ENCODE measurements around the gene RAP1GAP.

Gene RAP1GAP

GRCh38 chr1:21669258-21670058, at the start of gene RAP1GAP:
TSS of gene RAP1GAP (minus strand) at chr1:21669357. CDS start at chr1:21620032, 49,325 bp downstream.
- DNase-seq (ENCODE audit: low read depth): no peak
- no peak for TF ChIP-seq CTCF (IDR thresholded peaks at IDR 0.05; ENCODE audit: low read depth, low read length, missing control alignments)
- no peak within 1 kb of the TSS for H3K4me3 ChIP-seq (ENCODE audit: low read depth, low read length)

DNA sequence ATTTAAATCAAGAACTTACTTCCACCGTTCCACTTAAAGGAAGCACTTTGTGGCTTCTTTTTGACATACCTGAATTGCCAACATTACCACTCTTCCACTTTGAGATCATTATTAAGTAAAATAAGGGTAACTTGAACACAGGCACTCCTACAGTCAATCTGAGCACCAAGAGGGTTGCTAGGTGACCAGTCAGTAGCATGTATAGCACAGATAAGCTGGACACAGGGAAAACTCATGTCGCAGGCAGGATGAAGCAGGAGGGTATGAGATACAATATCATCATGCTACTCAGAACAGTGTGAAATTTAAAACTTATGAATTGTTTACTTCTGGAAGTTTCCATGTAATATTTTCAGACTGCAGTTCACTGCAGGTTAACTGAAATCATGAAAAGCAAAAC, 47.0 kb upstream of the RAP1GAP start:
- H3K4me3 ChIP-seq (ENCODE audit: low read depth, low read length): no peak overlapping the region
- no peak for DNase-seq (ENCODE audit: low read depth)
- no peak for TF ChIP-seq CTCF (IDR thresholded peaks at IDR 0.05; ENCODE audit: low read depth, low read length, missing control alignments)

GRCh38 chr1:21707891-21708290, 38.7 kb upstream of the RAP1GAP start:
- H3K4me3 ChIP-seq (ENCODE audit: low read depth, low read length): no peak overlapping the region
- no peak for DNase-seq (ENCODE audit: low read depth)

GRCh38 chr1:21707086-21707840, 38.1 kb upstream of the RAP1GAP start:
- H3K4me3 ChIP-seq (ENCODE audit: low read depth, low read length): no peak overlapping the region
- no peak for TF ChIP-seq CTCF (IDR thresholded peaks at IDR 0.05; ENCODE audit: low read depth, low read length, missing control alignments)

More at GRCh38 chr1:21707891-21708290, 38.7 kb upstream of the RAP1GAP start:
- no peak for TF ChIP-seq CTCF (IDR thresholded peaks at IDR 0.05; ENCODE audit: low read depth, low read length, missing control alignments)

GRCh38 chr1:21706151-21706835, 37.1 kb upstream of the RAP1GAP start:
- TF ChIP-seq CTCF (IDR thresholded peaks at IDR 0.05; ENCODE audit: low read depth, low read length, missing control alignments): no peak
- H3K4me3 ChIP-seq (ENCODE audit: low read depth, low read length): no peak overlapping the region
- DNase-seq (ENCODE audit: low read depth): no peak

More at GRCh38 chr1:21707086-21707840, 38.1 kb upstream of the RAP1GAP start:
- no peak for DNase-seq (ENCODE audit: low read depth)

- no peak for TF ChIP-seq CTCF (IDR thresholded peaks at IDR 0.05; ENCODE audit: low read depth, low read length, missing control alignments)
- no peak for DNase-seq (ENCODE audit: low read depth)
- H3K4me3 ChIP-seq (ENCODE audit: low read depth, low read length): no peak overlapping the region
Observed at GRCh38 chr1:21705303-21705980, 36.3 kb upstream of the RAP1GAP start.
